GM12872 (cell line): ENCODE results near the gene PRM3.

Experiments used
- CTCF ChIP-seq: IDR thresholded peaks from 3 replicates; pipeline ENCODE4 v1.5.1; 2011; ENCODE audit warnings: low read depth, mild to moderate bottlenecking, low read length, moderate library complexity; ENCODE audit not compliant: insufficient read depth

Gene PRM3

GRCh38 chr16:11272921-11273720 is at the start of gene PRM3:
Gene PRM3 (minus strand): TSS chr16:11273629. CDS start chr16:11273595, 34 bp downstream.
- no peak for TF ChIP-seq CTCF

- no peak for TF ChIP-seq CTCF
Observed at GRCh38 chr16:11322823-11323222, 49.4 kb upstream of the PRM3 start.

DNA sequence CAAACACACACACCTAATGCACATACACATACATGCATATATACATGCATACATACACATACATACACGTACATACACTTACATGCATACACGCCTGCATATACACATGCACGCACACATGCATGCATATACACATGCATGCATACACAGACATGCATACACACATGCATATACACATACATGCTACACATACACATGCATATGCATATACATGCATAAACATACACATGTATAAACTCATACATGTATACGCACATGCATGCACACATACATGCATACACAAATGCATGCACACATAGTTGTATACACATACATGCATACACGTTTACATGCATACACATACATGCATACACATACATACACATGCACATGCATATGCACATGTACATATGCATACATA is 48.2 kb upstream of the PRM3 start:
- TF ChIP-seq CTCF, result no peak

GRCh38 chr16:11320170-11320569 is 46.7 kb upstream of the PRM3 start:
- TF ChIP-seq CTCF, result no peak

GRCh38 chr16:11319529-11320146 is 46.2 kb upstream of the PRM3 start:
- no peak for TF ChIP-seq CTCF

- no peak for TF ChIP-seq CTCF
Observed at GRCh38 chr16:11318817-11319216, 45.4 kb upstream of the PRM3 start.

DNA sequence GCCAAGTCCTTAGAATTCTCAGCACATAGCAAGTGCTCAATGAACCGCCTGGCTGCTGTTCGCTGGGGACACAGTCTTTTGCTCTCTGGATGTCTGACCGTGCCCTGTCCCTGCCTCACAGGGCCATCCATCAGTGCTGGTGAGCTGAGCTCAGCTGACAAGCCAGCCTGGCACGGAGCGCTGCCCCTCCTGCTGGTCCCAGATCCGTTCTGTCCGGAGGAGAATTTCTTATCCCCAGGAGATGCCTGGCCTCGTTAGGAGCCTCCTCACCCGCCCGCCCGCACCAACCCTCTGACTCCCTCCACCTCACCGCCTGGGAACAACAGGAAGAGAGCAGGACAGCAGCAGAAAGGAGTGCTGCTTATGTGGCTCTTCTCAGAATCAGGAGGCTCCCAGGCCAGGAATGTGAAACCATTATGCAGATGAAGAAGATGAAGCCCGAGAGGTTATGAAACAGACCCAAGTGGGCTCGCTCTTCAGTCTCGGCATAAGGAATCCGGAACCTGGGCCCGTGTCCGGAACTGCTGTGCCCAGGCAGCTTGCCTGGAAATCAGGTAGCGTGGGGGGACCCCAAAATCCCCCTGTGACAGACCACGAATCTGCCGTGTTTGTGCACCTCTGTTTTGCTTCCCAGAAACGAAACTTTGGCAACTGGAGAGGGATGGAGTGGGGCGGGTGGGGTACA is 43.0 kb upstream of the PRM3 start:
- no peak for TF ChIP-seq CTCF
